A549 (cell line): ENCODE data around the gene ODAD2.

Experiments
- CBX2 ChIP-seq: fragments of 200-600 bp; sonication (generic); IDR thresholded peaks from 2 replicates; pipeline ENCODE4 v1.6.1; 2016; ENCODE audit warnings: low read depth, mild to moderate bottlenecking, borderline replicate concordance
- TF ChIP-seq, protein P1 (sequence below): fragments of >200 bp; sonication (Bioruptor Twin); formaldehyde crosslinking; IDR thresholded peaks from 3 replicates; pipeline ENCODE4 v1.5.1; 2016

DNA sequence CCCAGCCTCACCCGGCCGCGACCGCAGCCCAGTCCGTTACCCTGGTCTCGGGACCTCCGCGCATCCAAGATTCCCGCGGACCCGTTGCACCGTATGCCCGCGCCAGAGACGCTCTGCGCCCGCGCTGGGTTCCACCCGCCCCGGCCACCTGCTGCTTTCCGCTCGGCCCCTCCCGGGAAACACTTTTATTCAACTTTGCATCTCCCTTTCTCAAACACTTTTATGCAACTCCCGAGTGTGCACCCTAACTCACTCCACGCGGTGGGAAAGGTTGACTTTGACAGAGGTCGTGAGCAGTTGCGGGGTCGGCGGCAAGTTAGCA is at the start of gene ODAD2:
- TF ChIP-seq, protein P1, sequence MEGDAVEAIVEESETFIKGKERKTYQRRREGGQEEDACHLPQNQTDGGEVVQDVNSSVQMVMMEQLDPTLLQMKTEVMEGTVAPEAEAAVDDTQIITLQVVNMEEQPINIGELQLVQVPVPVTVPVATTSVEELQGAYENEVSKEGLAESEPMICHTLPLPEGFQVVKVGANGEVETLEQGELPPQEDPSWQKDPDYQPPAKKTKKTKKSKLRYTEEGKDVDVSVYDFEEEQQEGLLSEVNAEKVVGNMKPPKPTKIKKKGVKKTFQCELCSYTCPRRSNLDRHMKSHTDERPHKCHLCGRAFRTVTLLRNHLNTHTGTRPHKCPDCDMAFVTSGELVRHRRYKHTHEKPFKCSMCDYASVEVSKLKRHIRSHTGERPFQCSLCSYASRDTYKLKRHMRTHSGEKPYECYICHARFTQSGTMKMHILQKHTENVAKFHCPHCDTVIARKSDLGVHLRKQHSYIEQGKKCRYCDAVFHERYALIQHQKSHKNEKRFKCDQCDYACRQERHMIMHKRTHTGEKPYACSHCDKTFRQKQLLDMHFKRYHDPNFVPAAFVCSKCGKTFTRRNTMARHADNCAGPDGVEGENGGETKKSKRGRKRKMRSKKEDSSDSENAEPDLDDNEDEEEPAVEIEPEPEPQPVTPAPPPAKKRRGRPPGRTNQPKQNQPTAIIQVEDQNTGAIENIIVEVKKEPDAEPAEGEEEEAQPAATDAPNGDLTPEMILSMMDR, result no peak
- TF ChIP-seq CBX2, result no peak
